ENCODE measurements around the gene ERRFI1.

Gene ERRFI1

GRCh38 chr1:8006037-8006963, 19.8 kb downstream of the ERRFI1 start:
- TF ChIP-seq, protein P1, sequence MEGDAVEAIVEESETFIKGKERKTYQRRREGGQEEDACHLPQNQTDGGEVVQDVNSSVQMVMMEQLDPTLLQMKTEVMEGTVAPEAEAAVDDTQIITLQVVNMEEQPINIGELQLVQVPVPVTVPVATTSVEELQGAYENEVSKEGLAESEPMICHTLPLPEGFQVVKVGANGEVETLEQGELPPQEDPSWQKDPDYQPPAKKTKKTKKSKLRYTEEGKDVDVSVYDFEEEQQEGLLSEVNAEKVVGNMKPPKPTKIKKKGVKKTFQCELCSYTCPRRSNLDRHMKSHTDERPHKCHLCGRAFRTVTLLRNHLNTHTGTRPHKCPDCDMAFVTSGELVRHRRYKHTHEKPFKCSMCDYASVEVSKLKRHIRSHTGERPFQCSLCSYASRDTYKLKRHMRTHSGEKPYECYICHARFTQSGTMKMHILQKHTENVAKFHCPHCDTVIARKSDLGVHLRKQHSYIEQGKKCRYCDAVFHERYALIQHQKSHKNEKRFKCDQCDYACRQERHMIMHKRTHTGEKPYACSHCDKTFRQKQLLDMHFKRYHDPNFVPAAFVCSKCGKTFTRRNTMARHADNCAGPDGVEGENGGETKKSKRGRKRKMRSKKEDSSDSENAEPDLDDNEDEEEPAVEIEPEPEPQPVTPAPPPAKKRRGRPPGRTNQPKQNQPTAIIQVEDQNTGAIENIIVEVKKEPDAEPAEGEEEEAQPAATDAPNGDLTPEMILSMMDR (IDR thresholded peaks at IDR 0.05; ENCODE audit: low read depth, low read length): no peak
- no peak overlapping the region for H3K27ac ChIP-seq
- DNase-seq: no peak
- H3K4me3 ChIP-seq (ENCODE audit: low read depth, low read length): no peak overlapping the region
- H3K27me3 ChIP-seq (ENCODE audit: insufficient read depth, low read depth, severe bottlenecking): no peaks in the 10 kb centered on the region
- no peaks in the 10 kb centered on the region for H3K9me3 ChIP-seq (ENCODE audit: severe bottlenecking)
- peaks cover 8% of the 10 kb centered on the region; the same call in 1 of the 2 replicates for H3K36me3 ChIP-seq

GRCh38 chr1:8004803-8005573, 21.1 kb downstream of the ERRFI1 start:
- Histone ChIP-seq H3K27me3 (ENCODE audit: insufficient read depth, low read depth, severe bottlenecking) (no peaks in the 10 kb centered on the region), H3K27ac (no peak overlapping the region), H3K4me3 (ENCODE audit: low read depth, low read length) (no peak overlapping the region), H3K9me3 (ENCODE audit: severe bottlenecking) (no peaks in the 10 kb centered on the region), H3K36me3 (peaks cover 4% of the 10 kb centered on the region; the same call in 1 of the 2 replicates)
- DNase-seq: peak; percentile 45
- TF ChIP-seq, protein P1 (IDR thresholded peaks at IDR 0.05; ENCODE audit: low read depth, low read length): no peak

GRCh38 chr1:8004113-8004802, 21.9 kb downstream of the ERRFI1 start:
- TF ChIP-seq, protein P1 (IDR thresholded peaks at IDR 0.05; ENCODE audit: low read depth, low read length): no peak
- Histone ChIP-seq H3K27me3 (ENCODE audit: insufficient read depth, low read depth, severe bottlenecking) (no peaks in the 10 kb centered on the region), H3K4me3 (ENCODE audit: low read depth, low read length) (no peak overlapping the region), H3K27ac (no peak overlapping the region), H3K36me3 (peaks cover 4% of the 10 kb centered on the region; the same call in 1 of the 2 replicates), H3K9me3 (ENCODE audit: severe bottlenecking) (no peaks in the 10 kb centered on the region)
- no peak for DNase-seq

DNA sequence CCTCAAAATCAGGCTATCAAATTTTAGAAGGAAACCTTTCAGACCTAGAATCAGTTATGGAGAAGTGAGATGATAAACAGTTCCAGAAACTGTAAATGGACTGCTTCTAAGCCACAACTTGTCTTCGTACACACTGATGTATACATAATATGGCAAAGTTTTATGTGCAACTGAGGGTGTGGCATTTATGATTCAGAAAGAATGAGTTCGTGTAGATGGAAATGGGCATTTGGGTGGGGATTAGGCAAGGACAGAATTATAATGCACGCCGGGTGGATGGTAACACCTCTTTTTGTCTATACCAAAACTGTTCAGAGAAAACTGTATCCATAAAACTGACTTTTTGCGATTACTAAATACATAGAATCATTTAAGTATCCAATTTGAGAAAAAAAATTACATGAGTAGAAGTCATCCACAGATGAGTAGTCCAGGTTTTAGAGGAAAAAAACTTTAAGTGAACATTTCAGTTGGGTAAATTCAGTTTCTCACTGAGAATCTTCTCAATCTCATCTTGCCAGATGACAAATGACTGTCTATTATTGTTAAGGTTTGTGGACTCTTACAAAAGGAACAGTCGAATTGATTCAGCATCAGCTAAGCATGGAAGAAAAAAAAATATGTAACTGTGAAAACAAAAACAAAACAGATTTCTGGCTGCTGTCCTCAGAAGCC, 22.5 kb downstream of the ERRFI1 start:
- TF ChIP-seq, protein P1 (IDR thresholded peaks at IDR 0.05; ENCODE audit: low read depth, low read length): no peak
- no peak overlapping the region for H3K27ac ChIP-seq
- H3K9me3 ChIP-seq (ENCODE audit: severe bottlenecking): no peaks in the 10 kb centered on the region
- H3K27me3 ChIP-seq (ENCODE audit: insufficient read depth, low read depth, severe bottlenecking): no peaks in the 10 kb centered on the region
- H3K36me3 ChIP-seq: peaks cover 4% of the 10 kb centered on the region; the same call in 1 of the 2 replicates
- DNase-seq: no peak
- no peak overlapping the region for H3K4me3 ChIP-seq (ENCODE audit: low read depth, low read length)

- no peak overlapping the region for H3K4me3 ChIP-seq (ENCODE audit: low read depth, low read length)
- peaks cover 4% of the 10 kb centered on the region; the same call in 1 of the 2 replicates for H3K36me3 ChIP-seq
- no peaks in the 10 kb centered on the region for H3K27me3 ChIP-seq (ENCODE audit: insufficient read depth, low read depth, severe bottlenecking)
- TF ChIP-seq, protein P1 (IDR thresholded peaks at IDR 0.05; ENCODE audit: low read depth, low read length): no peak
- DNase-seq: no peak
- no peaks in the 10 kb centered on the region for H3K9me3 ChIP-seq (ENCODE audit: severe bottlenecking)
- H3K27ac ChIP-seq: no peak overlapping the region
Observed at GRCh38 chr1:8002921-8003320, 23.2 kb downstream of the ERRFI1 start.
